AML-193 (cell line): Measurements from ENCODE around the gene GRIN1.

Experiments used
- DNase-seq, 2 experiments: peaks; one replicate each; lab custom pipeline; 2025; lab: John Stamatoyannopoulos, UW

The GRIN1 gene

GRCh38 chr9:137178201-137178938 lies 39.4 kb downstream of the GRIN1 start:
- no peak for DNase-seq

GRCh38 chr9:137178939-137179630 lies 40.1 kb downstream of the GRIN1 start:
- DNase-seq: no peak

GRCh38 chr9:137179761-137180160 lies 40.8 kb downstream of the GRIN1 start:
- no peak for DNase-seq

- DNase-seq: no peak
Observed at GRCh38 chr9:137180491-137180890, 41.5 kb downstream of the GRIN1 start.

- DNase-seq: no peak
Observed at GRCh38 chr9:137181680-137182079, 42.7 kb downstream of the GRIN1 start.

GRCh38 chr9:137182836-137183235 lies 43.9 kb downstream of the GRIN1 start:
- no peak for DNase-seq

GRCh38 chr9:137183980-137184595 lies 45.1 kb downstream of the GRIN1 start:
- no peak for DNase-seq

- no peak for DNase-seq
Observed at GRCh38 chr9:137184881-137185660, 46.1 kb downstream of the GRIN1 start.

- no peak for DNase-seq
Observed at GRCh38 chr9:137185921-137186320, 47.0 kb downstream of the GRIN1 start.

- DNase-seq: no peak
Observed at GRCh38 chr9:137186385-137186784, 47.4 kb downstream of the GRIN1 start.

GRCh38 chr9:137187386-137187785 lies 48.4 kb downstream of the GRIN1 start:
- DNase-seq: no peak

GRCh38 chr9:137188086-137188489 lies 49.1 kb downstream of the GRIN1 start:
- no peak for DNase-seq

GRCh38 chr9:137188490-137189296 lies 49.7 kb downstream of the GRIN1 start, which contains the start of the genes ANAPC2 and SSNA1:
Gene ANAPC2 (minus strand): TSS chr9:137188560. CDS start chr9:137188532, 28 bp downstream.
Gene SSNA1 (plus strand): TSS chr9:137188676. CDS start chr9:137188727, 51 bp downstream.
- peak; percentile 77 to 82 for DNase-seq

- no peak for DNase-seq
Observed at GRCh38 chr9:137189297-137190295, 50.6 kb downstream of the GRIN1 start.

GRCh38 chr9:137190315-137190856 lies 51.4 kb downstream of the GRIN1 start:
- no peak for DNase-seq

- no peak for DNase-seq
Observed at GRCh38 chr9:137191245-137191644, 52.3 kb downstream of the GRIN1 start.

GRCh38 chr9:137191691-137192447 lies 52.9 kb downstream of the GRIN1 start:
- DNase-seq: no peak

GRCh38 chr9:137192448-137192780 lies 53.5 kb downstream of the GRIN1 start:
- no peak for DNase-seq

GRCh38 chr9:137192859-137193258 lies 53.9 kb downstream of the GRIN1 start:
- no peak for DNase-seq
